C4-2B (cell line): ENCODE results near the gene RPS17.

ENCODE experiments used
- H3K27ac ChIP-seq: fragments of 450-650 bp; 2 replicates; pipeline ENCODE4 v1.5.1; 2017
- CTCF ChIP-seq: fragments of 450-650 bp; conservative IDR thresholded peaks from 2 replicates; pipeline ENCODE4 v1.5.1; 2017; ENCODE audit warnings: mild to moderate bottlenecking
- ZFX ChIP-seq: fragments of 450-650 bp; IDR thresholded peaks from 2 replicates; pipeline ENCODE4 v1.6.1; 2017

Gene RPS17

GRCh38 chr15:82548700-82549099 lies 8.4 kb upstream of the RPS17 start:
- no peak overlapping the region for H3K27ac ChIP-seq
- TF ChIP-seq ZFX (no peak), CTCF (no peak)

GRCh38 chr15:82545478-82545877 lies 5.2 kb upstream of the RPS17 start:
- TF ChIP-seq CTCF (no peak), ZFX (no peak)
- no peak overlapping the region for H3K27ac ChIP-seq

GRCh38 chr15:82545002-82545401 lies 4.7 kb upstream of the RPS17 start:
- no peak overlapping the region for H3K27ac ChIP-seq
- TF ChIP-seq ZFX (no peak), CTCF (no peak)

GRCh38 chr15:82544431-82544830 lies 4.2 kb upstream of the RPS17 start:
- no peak overlapping the region for H3K27ac ChIP-seq
- TF ChIP-seq CTCF, result no peak
- no peak for TF ChIP-seq ZFX

- no peak for TF ChIP-seq ZFX
- TF ChIP-seq CTCF, result no peak
- no peak overlapping the region for H3K27ac ChIP-seq
Observed at GRCh38 chr15:82543160-82543559, 2.9 kb upstream of the RPS17 start.

- TF ChIP-seq ZFX (no peak; the same call in 1 of the 2 replicates), CTCF (no peak)
- peak overlapping the region; percentile 96 for H3K27ac ChIP-seq
Observed at GRCh38 chr15:82540984-82541431, 751 bp upstream of the RPS17 start.

- TF ChIP-seq ZFX, result no peak
- no peak for TF ChIP-seq CTCF
- peak overlapping the region; percentile 96 for H3K27ac ChIP-seq
Observed at GRCh38 chr15:82539691-82540054, 584 bp downstream of the RPS17 start.
